DOHH2 (cell line): ENCODE results near the gene SERPING1.

ENCODE experiments used
- H3F3A ChIP-seq: fragments of 200-600 bp; sonication (generic), shearing (Covaris generic); 2 replicates; pipeline ENCODE4 v1.6.0; 2016; ENCODE audit warnings: antibody characterized with exemption, mild to moderate bottlenecking; ENCODE audit not compliant: control insufficient read depth, insufficient read depth
- H3K27ac ChIP-seq: fragments of 200-600 bp; sonication (generic); 2 replicates; pipeline ENCODE4 v1.5.1; 2014; ENCODE audit warnings: low read depth, mild to moderate bottlenecking, low read length, moderate library complexity
- H3K27me3 ChIP-seq: fragments of 200-600 bp; sonication (generic); 2 replicates; pipeline ENCODE4 v1.6.1; 2014; ENCODE audit warnings: mild to moderate bottlenecking, low read length, mixed read lengths; ENCODE audit not compliant: control insufficient read depth
- H3K36me3 ChIP-seq: fragments of 200-600 bp; sonication (generic); 2 replicates; pipeline ENCODE4 v1.6.1; 2014; ENCODE audit warnings: mild to moderate bottlenecking, low read length, moderate library complexity, mixed read lengths; ENCODE audit not compliant: control insufficient read depth
- H3K4me1 ChIP-seq: fragments of 200-600 bp; sonication (generic); 2 replicates; pipeline ENCODE4 v1.6.1; 2014; ENCODE audit warnings: mild to moderate bottlenecking, low read length, mixed read lengths; ENCODE audit not compliant: control insufficient read depth
- H3K4me2 ChIP-seq: fragments of 200-600 bp; sonication (generic); 2 replicates; pipeline ENCODE4 v1.6.0; 2014; ENCODE audit warnings: mild to moderate bottlenecking, low read length, moderate library complexity
- H3K4me3 ChIP-seq: fragments of 200-600 bp; sonication (generic); 2 replicates; pipeline ENCODE4 v1.5.1; 2014; ENCODE audit warnings: mild to moderate bottlenecking, low read length, mixed read lengths
- H3K79me2 ChIP-seq: fragments of 200-600 bp; sonication (generic); 2 replicates; pipeline ENCODE4 v1.6.1; 2014; ENCODE audit warnings: mild to moderate bottlenecking, low read length, mixed read lengths; ENCODE audit not compliant: control insufficient read depth
- H3K9me2 ChIP-seq: fragments of 200-600 bp; sonication (generic); replicated peaks from 2 replicates; pipeline ENCODE4 v1.6.1; 2014; ENCODE audit warnings: mild to moderate bottlenecking, low read length, mixed read lengths; ENCODE audit not compliant: control insufficient read depth
- H3K9me3 ChIP-seq: fragments of 200-600 bp; sonication (generic); 2 replicates; pipeline ENCODE4 v1.6.1; 2014; ENCODE audit warnings: antibody characterized with exemption, low read length, mixed read lengths; ENCODE audit not compliant: control insufficient read depth, insufficient read depth
- H4K20me1 ChIP-seq: fragments of 200-600 bp; sonication (generic); 2 replicates; pipeline ENCODE4 v1.6.0; 2014; ENCODE audit warnings: low read depth, mild to moderate bottlenecking, antibody characterized with exemption, low read length, moderate library complexity; ENCODE audit not compliant: control insufficient read depth, insufficient read depth
- EZH2phosphoT487 ChIP-seq: fragments of 200-600 bp; sonication (generic); IDR thresholded peaks from 2 replicates; pipeline ENCODE4 v1.6.1; 2017; ENCODE audit warnings: borderline replicate concordance, mild to moderate bottlenecking, antibody characterized with exemption, low read length, moderate library complexity, mixed read lengths
- TF ChIP-seq, protein P1 (sequence below): fragments of 200-600 bp; sonication (generic); IDR thresholded peaks from one replicate; pipeline ENCODE4 v1.5.1; 2014; ENCODE audit warnings: antibody characterized with exemption, mild to moderate bottlenecking, low read depth, low read length; ENCODE audit not compliant: poor library complexity, severe bottlenecking

Gene SERPING1

GRCh38 chr11:57639321-57640067 is 42.0 kb downstream of the SERPING1 start:
- Histone ChIP-seq H3K79me2 (no peaks in the 10 kb centered on the region), H3K4me2 (no peak overlapping the region), H4K20me1 (no peaks in the 10 kb centered on the region), H3K4me3 (no peak overlapping the region), H3K27me3 (peaks cover 28% of the 10 kb centered on the region), H3K9me2 (no peaks in the 10 kb centered on the region), H3K36me3 (no peaks in the 10 kb centered on the region), H3K9me3 (no peaks in the 10 kb centered on the region), H3F3A (no peaks in the 10 kb centered on the region), H3K27ac (no peak overlapping the region), H3K4me1 (no peaks in the 10 kb centered on the region)
- TF ChIP-seq EZH2phosphoT487 = no peak
- TF ChIP-seq, protein P1, sequence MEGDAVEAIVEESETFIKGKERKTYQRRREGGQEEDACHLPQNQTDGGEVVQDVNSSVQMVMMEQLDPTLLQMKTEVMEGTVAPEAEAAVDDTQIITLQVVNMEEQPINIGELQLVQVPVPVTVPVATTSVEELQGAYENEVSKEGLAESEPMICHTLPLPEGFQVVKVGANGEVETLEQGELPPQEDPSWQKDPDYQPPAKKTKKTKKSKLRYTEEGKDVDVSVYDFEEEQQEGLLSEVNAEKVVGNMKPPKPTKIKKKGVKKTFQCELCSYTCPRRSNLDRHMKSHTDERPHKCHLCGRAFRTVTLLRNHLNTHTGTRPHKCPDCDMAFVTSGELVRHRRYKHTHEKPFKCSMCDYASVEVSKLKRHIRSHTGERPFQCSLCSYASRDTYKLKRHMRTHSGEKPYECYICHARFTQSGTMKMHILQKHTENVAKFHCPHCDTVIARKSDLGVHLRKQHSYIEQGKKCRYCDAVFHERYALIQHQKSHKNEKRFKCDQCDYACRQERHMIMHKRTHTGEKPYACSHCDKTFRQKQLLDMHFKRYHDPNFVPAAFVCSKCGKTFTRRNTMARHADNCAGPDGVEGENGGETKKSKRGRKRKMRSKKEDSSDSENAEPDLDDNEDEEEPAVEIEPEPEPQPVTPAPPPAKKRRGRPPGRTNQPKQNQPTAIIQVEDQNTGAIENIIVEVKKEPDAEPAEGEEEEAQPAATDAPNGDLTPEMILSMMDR = no peak

- peaks cover 28% of the 10 kb centered on the region; the same call in 1 of the 2 replicates for H3K27me3 ChIP-seq
- no peaks in the 10 kb centered on the region for H4K20me1 ChIP-seq
- no peak for TF ChIP-seq EZH2phosphoT487
- TF ChIP-seq, protein P1 = no peak
- no peaks in the 10 kb centered on the region for H3K9me2 ChIP-seq
- no peak overlapping the region for H3K4me2 ChIP-seq
- no peaks in the 10 kb centered on the region for H3F3A ChIP-seq
- H3K27ac ChIP-seq = no peak overlapping the region
- H3K4me3 ChIP-seq = no peak overlapping the region
- H3K79me2 ChIP-seq = no peaks in the 10 kb centered on the region
- no peaks in the 10 kb centered on the region for H3K4me1 ChIP-seq
- no peaks in the 10 kb centered on the region for H3K9me3 ChIP-seq
- no peaks in the 10 kb centered on the region for H3K36me3 ChIP-seq
Observed at GRCh38 chr11:57640068-57640800, 42.7 kb downstream of the SERPING1 start.

DNA sequence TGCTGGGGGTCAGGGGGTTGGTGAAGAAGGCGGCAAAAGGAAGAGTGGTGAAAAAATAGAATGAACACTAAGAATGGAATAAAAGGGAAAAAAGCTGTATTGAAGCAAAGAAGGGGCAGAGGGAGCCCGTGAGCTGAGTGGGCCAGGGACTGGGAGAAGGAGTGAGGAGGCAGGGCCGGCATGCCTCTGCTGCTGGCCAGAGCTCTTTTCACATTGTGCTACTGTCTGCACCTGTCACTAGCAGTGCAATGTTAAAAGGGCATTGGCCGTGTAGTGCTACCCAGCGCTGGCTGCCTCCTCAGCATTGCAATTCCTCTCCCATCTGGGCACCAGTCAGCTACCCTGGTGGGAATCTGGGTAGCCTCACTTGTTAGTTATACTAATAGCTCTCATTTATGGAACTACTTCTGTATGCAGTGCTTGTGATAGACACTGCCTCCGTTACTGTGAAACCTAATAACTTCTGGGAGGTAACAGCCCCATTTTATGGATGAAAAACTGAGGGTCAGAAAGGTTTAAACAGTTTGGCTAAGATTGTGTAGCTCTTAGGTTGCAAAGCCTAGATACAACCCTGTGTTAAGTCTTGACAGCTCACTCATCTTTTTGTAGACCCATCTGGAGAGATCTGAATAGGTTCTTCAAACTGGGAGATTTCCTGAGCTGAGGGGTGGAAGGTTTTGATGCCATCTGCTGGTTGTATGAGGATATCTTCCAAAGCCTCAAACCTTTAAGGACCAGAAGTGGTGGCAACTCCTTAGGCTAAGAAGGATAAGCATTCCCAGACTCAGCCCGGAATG is 43.7 kb downstream of the SERPING1 start:
- no peak overlapping the region for H3K4me3 ChIP-seq

More for the DNA sequence above, 43.7 kb downstream of the SERPING1 start:
- no peak overlapping the region for H3K4me2 ChIP-seq
- no peaks in the 10 kb centered on the region for H3K36me3 ChIP-seq
- no peaks in the 10 kb centered on the region for H3F3A ChIP-seq
- no peaks in the 10 kb centered on the region for H4K20me1 ChIP-seq
- peaks cover 35% of the 10 kb centered on the region for H3K27me3 ChIP-seq
- no peaks in the 10 kb centered on the region for H3K4me1 ChIP-seq
- H3K9me3 ChIP-seq = no peaks in the 10 kb centered on the region
- TF ChIP-seq, protein P1 = peak; percentile 31
- TF ChIP-seq EZH2phosphoT487 = no peak
- no peaks in the 10 kb centered on the region for H3K9me2 ChIP-seq
- H3K27ac ChIP-seq = no peak overlapping the region
- no peaks in the 10 kb centered on the region for H3K79me2 ChIP-seq
